GM12878 (cell line): ENCODE results near the gene PSMD3. TPM values are rescaled to one million over a fixed set of nuclear protein-coding genes. Genes with fewer than 3 reads are reported as not detected.

Experiments
- ATAC-seq: fragments of 200-7000 bp; cut with Tn5 transposase; 3 replicates; pipeline ENCODE4 v1.9.1; 2020; ENCODE audit warnings: mild to moderate bottlenecking, moderate library complexity
- BruUV-seq: library from RNA; stranded (reverse); fragments of 400-500 nt; replicated peaks from 2 replicates; lab custom pipeline; 2021; lab: Mats Ljungman, UMichigan
- CTCF ChIA-PET: fragments of 300-600 bp; sonication (Branson Sonifier 250); formaldehyde crosslinking; extraction: SDS; loops from one replicate; lab custom pipeline; 2021; ENCODE audit warnings: inconsistent platforms; lab: Yijun Ruan, JAX
- POLR2A ChIA-PET: fragments of 350-600 bp; formaldehyde crosslinking; extraction: SDS; loops from one replicate; lab custom pipeline; 2021; ENCODE audit warnings: inconsistent platforms; lab: Charles Lee
- RAD21 ChIA-PET: fragments of 300-600 bp; sonication (Branson Sonifier 250); formaldehyde crosslinking; loops from one replicate; lab custom pipeline; 2023; ENCODE audit warnings: antibody characterized with exemption; ENCODE audit not compliant: unreplicated experiment; lab: Charles Lee
- SMC1A ChIA-PET: fragments of 300-600 bp; sonication (Branson Sonifier 250); formaldehyde crosslinking; loops from one replicate; lab custom pipeline; 2023; ENCODE audit not compliant: unreplicated experiment, uncharacterized antibody; lab: Charles Lee
- DNase-seq: peaks from one replicate; pipeline ENCODE4 v3.0.0-alpha.2; 2011; ENCODE audit warnings: low read depth, low spot score
- FAIRE-seq: peaks from 3 replicates; lab custom pipeline; 2011; peaks lifted over from hg19 to GRCh38; lab: Jason Lieb, UNC
- H2AFZ ChIP-seq: 2 replicates; pipeline ENCODE4 v1.6.0; 2011; ENCODE audit warnings: low read depth, low read length, control low read depth; ENCODE audit not compliant: control insufficient read depth
- H3K27ac ChIP-seq: 2 replicates; pipeline ENCODE4 v1.5.1; 2011; ENCODE audit warnings: control low read depth; ENCODE audit not compliant: control insufficient read depth, insufficient read depth
- H3K27me3 ChIP-seq, 2 experiments: replicated peaks in 1 of 2; 2 replicates each; pipeline versions ENCODE4 v1.6.0 to v1.6.1; 2011; ENCODE audit warnings: low read length in 1 of 2; ENCODE audit not compliant: control insufficient read depth in 2 of 2, insufficient read depth in 2 of 2
- H3K36me3 ChIP-seq, 2 experiments: 2 replicates each; pipeline ENCODE4 v1.5.1; 2011; ENCODE audit warnings: low read length in 1 of 2; ENCODE audit not compliant: control insufficient read depth in 2 of 2, insufficient read depth in 2 of 2
- H3K4me1 ChIP-seq: 2 replicates; pipeline ENCODE4 v1.6.1; 2011; ENCODE audit warnings: mild to moderate bottlenecking, low read length, moderate library complexity, mixed read lengths; ENCODE audit not compliant: control insufficient read depth, insufficient read depth
- H3K4me2 ChIP-seq: 2 replicates; pipeline ENCODE4 v1.6.0; 2011; ENCODE audit warnings: control low read depth; ENCODE audit not compliant: control insufficient read depth, insufficient read depth
- H3K4me3 ChIP-seq: fragments of 200-600 bp; sonication (generic); 2 replicates; pipeline ENCODE4 v1.5.1; 2016
- H3K79me2 ChIP-seq: 2 replicates; pipeline ENCODE4 v1.6.0; 2011; ENCODE audit warnings: low read length; ENCODE audit not compliant: control insufficient read depth, insufficient read depth
- H3K9ac ChIP-seq: 2 replicates; pipeline ENCODE4 v1.8.0; 2011; ENCODE audit warnings: low read length, control low read depth, mixed read lengths; ENCODE audit not compliant: control insufficient read depth, insufficient read depth
- H3K9me3 ChIP-seq: replicated peaks from 3 replicates; pipeline ENCODE4 v1.5.1; 2011; ENCODE audit warnings: mild to moderate bottlenecking, low read length; ENCODE audit not compliant: control insufficient read depth, insufficient read depth
- H4K20me1 ChIP-seq: 2 replicates; pipeline ENCODE4 v1.6.0; 2011; ENCODE audit not compliant: control insufficient read depth, insufficient read depth
- BACH1 ChIP-seq: fragments of 450-650 bp; IDR thresholded peaks from 2 replicates; pipeline ENCODE4 v1.6.1; 2017; ENCODE audit warnings: mild to moderate bottlenecking, borderline replicate concordance
- BCLAF1 ChIP-seq: fragments of 450-650 bp; IDR thresholded peaks from 2 replicates; pipeline ENCODE4 v1.6.1; 2017; ENCODE audit warnings: antibody characterized with exemption, mild to moderate bottlenecking, moderate library complexity
- ETV6 ChIP-seq, 2 experiments: fragments of 450-650 bp in 1 of 2; IDR thresholded peaks in 1 of 2; conservative IDR thresholded peaks in 1 of 2; 2 replicates each; pipeline ENCODE4 v1.6.1; 2014; ENCODE audit warnings: antibody characterized with exemption in 1 of 2, borderline replicate concordance in 1 of 2, low read depth in 1 of 2, mild to moderate bottlenecking in 1 of 2, moderate library complexity in 1 of 2
- MEF2B ChIP-seq: fragments of 450-650 bp; IDR thresholded peaks from 2 replicates; pipeline ENCODE4 v1.6.1; 2018; ENCODE audit warnings: mild to moderate bottlenecking, moderate library complexity; ENCODE audit not compliant: partially characterized antibody, poor library complexity, severe bottlenecking
- MXI1 ChIP-seq: fragments of 150-350 bp; IDR thresholded peaks from 2 replicates; pipeline ENCODE4 v1.6.1; 2011; ENCODE audit warnings: low read depth, mild to moderate bottlenecking, inconsistent platforms, low read length, improper control_type of control experiment
- MYC ChIP-seq: IDR thresholded peaks from 2 replicates; pipeline ENCODE4 v1.6.1; 2011; ENCODE audit warnings: mild to moderate bottlenecking, low read length, moderate library complexity, inconsistent platforms; ENCODE audit not compliant: insufficient read depth, insufficient replicate concordance, insufficient read length, severe bottlenecking
- NBN ChIP-seq: fragments of 450-650 bp; IDR thresholded peaks from 2 replicates; pipeline ENCODE4 v1.6.1; 2016
- NFYA ChIP-seq: IDR thresholded peaks from 2 replicates; pipeline ENCODE4 v1.6.1; 2011; ENCODE audit warnings: low read depth, mild to moderate bottlenecking, low read length, improper control_type of control experiment, borderline replicate concordance
- NR2C1 ChIP-seq: fragments of 450-650 bp; IDR thresholded peaks from 2 replicates; pipeline ENCODE4 v1.6.1; 2017; ENCODE audit warnings: antibody characterized with exemption, mild to moderate bottlenecking, moderate library complexity
- RUNX3 ChIP-seq: IDR thresholded peaks from 2 replicates; pipeline ENCODE4 v1.6.1; 2012; ENCODE audit warnings: low read length, inconsistent platforms
- SREBF1 ChIP-seq: IDR thresholded peaks from 2 replicates; pipeline ENCODE4 v1.6.1; 2012; ENCODE audit warnings: mild to moderate bottlenecking, low read length
- STAT3 ChIP-seq: IDR thresholded peaks from 2 replicates; pipeline ENCODE4 v1.6.1; 2011; ENCODE audit warnings: low read depth, low read length, improper control_type of control experiment
- YBX1 ChIP-seq: fragments of 450-650 bp; IDR thresholded peaks from 2 replicates; pipeline ENCODE4 v1.6.1; 2016; ENCODE audit warnings: antibody characterized with exemption
- YY1 ChIP-seq: IDR thresholded peaks from 2 replicates; pipeline ENCODE4 v1.6.1; 2011; ENCODE audit warnings: low read depth, mild to moderate bottlenecking, low read length
- ZNF207 ChIP-seq: fragments of 450-650 bp; IDR thresholded peaks from 2 replicates; pipeline ENCODE4 v1.6.1; 2014; ENCODE audit warnings: antibody characterized with exemption, mild to moderate bottlenecking, borderline replicate concordance
- ZNF384 ChIP-seq: IDR thresholded peaks from 2 replicates; pipeline ENCODE4 v1.6.1; 2012; ENCODE audit warnings: low read depth, mild to moderate bottlenecking, low read length, improper control_type of control experiment, borderline replicate concordance
- WGBS: methylation state at CpG from one replicate; pipeline ENCODE4 v1.1.6; 2016; ENCODE audit warnings: low lambda C conversion rate; ENCODE audit not compliant: insufficient replicate concordance, insufficient coverage; ENCODE audit errors: missing lambda C conversion rate; 5-methylcytosine and 5-hydroxymethylcytosine counted together
- in situ Hi-C: fragments of 300-500 bp; cut with MboI; formaldehyde crosslinking; loops from 9 replicates; pipeline ENCODE4 v1.14.3; 2018; ENCODE audit warnings: mixed read lengths
- intact Hi-C: fragments of 100-400 bp; cut with micrococcal nuclease; formaldehyde crosslinking; loops from one replicate; pipeline ENCODE4 v1.14.2; 2022; ENCODE audit not compliant: unreplicated experiment
- polyA plus RNA-seq, 11 experiments: library from polyadenylated mRNA; depleted of rRNA in 4 of 11; unstranded in 6 of 11; stranded (reverse) in 5 of 11; fragments of >200 nt; fragmentation: Nextera tagmentation in 4 of 11; fragmentation: Illumina TruSeq in 1 of 11; extraction: Ambion mirVana in 4 of 11; extraction: Trizol in 1 of 11; gene quantifications; 1 replicate in 1 of 11; 2 replicates in 10 of 11; pipeline versions ENCODE4 v1.2.1 to v1.2.3, GENCODE V29; 2011 to 2016; ENCODE audit warnings: inconsistent platforms in 2 of 11, missing spikeins in 2 of 11, low read depth in 1 of 11
- total RNA-seq, 4 experiments: library from RNA; depleted of rRNA in 3 of 4; stranded (reverse); fragments of >200 nt in 3 of 4; fragmentation: Illumina TruSeq in 1 of 4; extraction: Trizol in 1 of 4; gene quantifications; 2 replicates each; pipeline versions ENCODE4 v1.2.1 to v1.2.3, GENCODE V29; 2013 to 2021

PSMD3 gene
- total and polyA plus RNA-seq, 10 of the 15 experiments (the other 5 are each of a cell fraction or from before 2014, with no cell fraction given) = 2.2 to 192 (median 129) TPM

GRCh38 chr17:40015005-40015997 is 34.7 kb downstream of the PSMD3 start, which contains the start of gene CSF3 (continued):
- TF ChIP-seq MYC = no peak
- TF ChIP-seq ZNF384 = no peak
- TF ChIP-seq YBX1 = no peak
- TF ChIP-seq MEF2B = no peak
- no peak for TF ChIP-seq SREBF1

GRCh38 chr17:40015998-40016985 is 35.7 kb downstream of the PSMD3 start:
- Histone ChIP-seq H3K9ac (no peak overlapping the region), H4K20me1 (no peaks in the 10 kb centered on the region), H3K27me3 (no peaks in the 10 kb centered on the region), H3K9me3 (no peaks in the 10 kb centered on the region), H3K36me3 (peaks cover 4 to 6% of the 10 kb centered on the region in 2 experiments; a peak in 2 of 4 replicates), H3K4me3 (no peak overlapping the region), H3K27ac (no peak overlapping the region), H2AFZ (no peak overlapping the region), H3K79me2 (no peaks in the 10 kb centered on the region), H3K4me2 (no peak overlapping the region), H3K4me1 (peaks cover 8% of the 10 kb centered on the region)
- no peak for ATAC-seq
- DNase-seq = no peak
- RAD21 ChIA-PET = interaction anchor here (1.1 to 5.4 kb wide), 4 partner anchors 58 to 152 kb away, joined by 3 to 52 read pairs (median 6); no protein-coding TSS in a partner anchor
- CTCF ChIA-PET = interaction anchor here (0.6 to 5.9 kb wide), 16 partner anchors 9 to 381 kb away, joined by 3 to 58 read pairs (median 5); partner anchors contain the start of gene PSMD3
- intact Hi-C loops = no loop called here
- WGBS = 73% methylated on average over 26 of the region's 26 CpGs
- in situ Hi-C loops = loop anchor here (25.0 kb wide), 1 partner anchor 271 kb away; the partner anchor contains the start of gene CDC6
- POLR2A ChIA-PET = no interaction called here
- SMC1A ChIA-PET = interaction anchor here (0.6 to 5.1 kb wide), 6 partner anchors 11 to 152 kb away, joined by 3 to 50 read pairs (median 4); no protein-coding TSS in a partner anchor
- no peak for FAIRE-seq
- BruUV-seq = no TSS peak
- TF ChIP-seq BCLAF1 = no peak
- no peak for TF ChIP-seq SREBF1
- no peak for TF ChIP-seq NBN
- TF ChIP-seq YY1 = no peak
- no peak for TF ChIP-seq BACH1
- TF ChIP-seq MXI1 = no peak
- no peak for TF ChIP-seq ETV6 (conservative IDR thresholded peaks at IDR 0.05 in 1 of 2, IDR thresholded peaks at IDR 0.05 in 1 of 2; ENCODE audit: borderline replicate concordance in 1 of 2, low read depth in 1 of 2)
- TF ChIP-seq ZNF207 = no peak
- no peak for TF ChIP-seq NR2C1
- TF ChIP-seq STAT3 = no peak
- no peak for TF ChIP-seq RUNX3
- TF ChIP-seq NFYA = no peak
